CD4-positive, alpha-beta T cell treated with Interferon alpha-2 for 1 hour (primary cell): ENCODE measurements around the gene NACA.

Experiments
- DNase-seq, 2 donors: peaks; one replicate each; pipeline ENCODE4 v3.0.0-alpha.2; 2020 to 2022

Gene NACA

DNA sequence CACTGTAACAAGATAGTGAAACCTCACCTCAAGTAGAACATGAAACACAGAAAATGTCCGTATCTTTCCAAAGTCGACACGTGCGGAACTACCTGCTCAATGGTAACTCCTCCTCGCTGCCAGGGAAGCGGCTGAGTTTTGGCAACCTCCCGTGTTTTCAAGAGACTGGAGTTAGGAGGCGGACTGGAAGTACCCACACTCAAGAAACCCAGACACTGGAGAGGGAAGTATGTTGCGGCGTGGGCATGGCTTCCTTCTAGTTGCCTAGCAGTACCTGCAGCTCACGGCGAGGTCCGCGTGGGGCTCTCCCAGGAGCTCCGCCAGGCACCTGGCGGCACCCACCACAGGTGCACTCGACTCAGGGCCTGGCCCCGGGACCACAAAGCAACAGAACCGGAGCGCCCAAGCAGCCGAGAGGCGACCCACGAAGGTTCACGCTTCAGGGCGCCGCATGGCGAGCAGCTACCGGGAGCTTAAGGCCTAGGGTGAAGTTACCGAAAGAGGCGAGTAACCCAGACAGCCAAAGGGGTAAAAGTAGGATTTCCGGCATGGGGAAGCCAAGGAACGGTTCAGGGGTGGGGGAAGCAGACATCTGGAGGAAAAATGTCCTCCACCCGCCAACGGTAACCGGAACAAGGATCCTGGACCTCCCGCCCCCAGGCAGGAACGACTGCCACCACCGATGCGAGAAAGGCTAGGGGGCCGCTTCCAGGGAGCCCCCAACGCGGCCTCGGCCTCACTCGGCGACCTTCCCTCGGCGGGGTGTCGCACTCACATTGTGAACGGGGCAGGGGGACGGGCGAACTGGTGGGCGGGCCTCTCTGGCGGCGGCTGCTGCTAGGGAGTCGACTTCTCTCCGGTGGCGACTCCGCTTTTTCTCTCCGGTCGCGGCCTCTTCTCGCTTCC, 37.6 kb downstream of the NACA start:
- DNase-seq = peak; percentile 61 to 70

DNA sequence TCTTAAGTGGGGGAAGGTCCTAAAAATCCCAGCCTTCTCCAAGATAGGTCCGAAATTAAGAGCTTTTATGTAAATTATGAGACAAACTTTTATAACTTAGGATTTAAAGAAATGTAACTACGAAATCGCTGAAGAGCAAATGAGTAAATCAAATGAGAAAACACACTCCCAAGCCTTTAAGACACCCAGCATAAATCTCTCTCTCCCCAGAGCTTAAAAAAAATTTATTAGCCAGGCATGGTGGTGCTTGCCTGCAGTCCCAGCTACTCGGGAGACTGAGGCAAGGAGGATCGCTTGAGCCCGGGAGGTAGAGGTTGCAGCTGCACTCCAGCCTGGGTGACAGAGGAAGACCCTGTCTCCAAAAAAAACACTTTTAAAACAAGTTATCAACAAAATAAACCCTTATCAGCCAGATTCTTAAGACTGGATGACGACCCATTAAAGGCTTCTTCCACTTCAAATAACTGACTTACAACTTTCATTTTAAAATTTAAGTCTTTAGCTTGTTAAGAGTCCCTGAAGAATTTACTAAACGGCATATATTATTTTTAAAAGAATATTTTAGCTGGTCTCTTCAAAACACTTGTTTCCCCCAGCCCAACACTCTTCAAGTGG, 40.2 kb downstream of the NACA start:
- DNase-seq = peak in 1 of 2 donors; percentile 28

DNA sequence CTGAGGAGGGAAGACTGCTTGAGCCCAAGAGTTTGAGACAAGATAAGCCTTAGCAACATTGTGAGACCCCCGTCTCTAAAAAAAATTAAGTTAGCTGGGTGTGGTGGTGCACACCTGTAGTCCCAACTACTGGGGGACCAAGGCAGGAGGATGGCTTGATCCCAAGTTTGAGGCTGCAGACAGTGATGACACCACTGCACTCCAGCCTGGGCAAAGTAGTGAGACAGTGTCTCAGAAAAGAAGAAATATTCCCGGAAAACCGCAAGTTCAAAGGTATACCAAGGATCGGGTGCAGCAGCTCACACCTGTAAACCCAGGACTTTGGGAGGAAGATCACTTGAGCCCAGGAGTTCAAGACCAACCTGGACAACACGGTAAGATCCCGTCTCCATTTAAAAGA, 42.8 kb downstream of the NACA start:
- DNase-seq = no peak

DNA sequence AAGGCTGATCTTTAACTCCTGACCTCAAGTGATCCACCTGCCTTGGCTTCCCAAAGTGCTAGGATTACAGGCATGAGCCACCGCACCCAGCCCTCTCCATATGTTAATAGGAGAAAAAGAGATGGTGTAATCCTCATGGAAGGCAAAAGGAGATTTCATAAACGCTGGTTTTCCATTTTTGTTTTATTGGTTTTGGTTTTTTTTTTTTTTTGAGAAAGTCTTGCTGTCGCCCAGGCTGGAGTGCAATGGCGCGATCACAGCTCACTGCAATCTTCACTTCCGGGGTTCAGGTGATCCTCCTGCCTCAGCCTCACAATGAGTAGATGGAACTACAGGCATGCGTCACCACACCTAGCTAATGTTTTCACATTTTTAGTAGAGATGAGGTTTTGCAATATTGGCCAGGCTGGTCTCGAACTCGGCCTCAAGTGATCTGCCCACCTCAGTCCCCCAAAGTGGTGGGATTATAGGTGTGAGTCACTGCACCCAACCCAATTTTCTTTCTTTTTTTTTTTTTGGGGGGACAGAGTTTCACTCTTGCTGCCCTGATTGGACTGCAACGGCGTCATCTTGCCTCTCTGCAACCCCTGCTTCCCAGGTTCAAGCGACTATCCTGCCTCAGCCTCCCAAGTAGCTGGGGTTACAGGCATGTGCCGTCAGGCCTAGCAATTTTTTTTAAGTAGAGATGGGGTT, 45.1 kb downstream of the NACA start:
- peak in 1 of 2 donors; percentile 33 for DNase-seq

DNA sequence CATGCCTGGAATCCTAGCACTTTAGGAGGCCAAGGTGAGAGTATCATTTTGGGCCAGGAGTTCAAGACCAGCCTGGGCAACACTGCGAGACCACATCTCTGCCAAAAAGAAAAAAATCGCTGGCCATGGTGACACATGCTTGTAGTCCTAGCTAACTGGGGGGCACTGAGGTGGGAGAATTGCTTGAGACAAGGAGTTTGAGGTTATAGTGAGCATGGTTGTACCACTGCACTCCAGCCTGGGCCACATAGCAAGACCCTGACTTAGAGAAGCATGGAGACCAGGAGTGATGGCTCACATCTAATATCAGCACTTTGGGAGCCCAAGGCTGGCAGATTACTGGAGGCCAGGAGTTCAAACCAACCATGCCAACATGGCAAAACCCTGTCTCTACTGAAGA, 46.2 kb downstream of the NACA start:
- no peak for DNase-seq

DNA sequence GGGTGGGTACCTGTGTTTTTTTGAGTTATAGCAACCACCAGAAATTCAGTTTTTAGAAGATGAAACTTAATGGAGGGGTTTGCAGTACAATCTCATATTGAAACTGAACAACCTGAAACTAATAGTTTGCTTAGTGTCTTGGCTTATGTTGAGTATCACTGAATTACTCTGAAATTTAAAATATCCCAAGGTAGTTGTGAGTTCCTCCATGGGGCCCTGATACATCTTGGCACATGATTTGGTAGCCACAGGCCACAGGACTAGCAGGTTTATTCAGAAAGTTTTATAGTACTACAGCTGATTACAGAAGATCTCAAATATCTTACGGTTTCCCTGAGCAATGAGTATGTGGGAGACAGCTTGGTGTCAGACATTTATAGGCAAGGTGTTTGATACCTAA, 47.4 kb downstream of the NACA start:
- no peak for DNase-seq

DNA sequence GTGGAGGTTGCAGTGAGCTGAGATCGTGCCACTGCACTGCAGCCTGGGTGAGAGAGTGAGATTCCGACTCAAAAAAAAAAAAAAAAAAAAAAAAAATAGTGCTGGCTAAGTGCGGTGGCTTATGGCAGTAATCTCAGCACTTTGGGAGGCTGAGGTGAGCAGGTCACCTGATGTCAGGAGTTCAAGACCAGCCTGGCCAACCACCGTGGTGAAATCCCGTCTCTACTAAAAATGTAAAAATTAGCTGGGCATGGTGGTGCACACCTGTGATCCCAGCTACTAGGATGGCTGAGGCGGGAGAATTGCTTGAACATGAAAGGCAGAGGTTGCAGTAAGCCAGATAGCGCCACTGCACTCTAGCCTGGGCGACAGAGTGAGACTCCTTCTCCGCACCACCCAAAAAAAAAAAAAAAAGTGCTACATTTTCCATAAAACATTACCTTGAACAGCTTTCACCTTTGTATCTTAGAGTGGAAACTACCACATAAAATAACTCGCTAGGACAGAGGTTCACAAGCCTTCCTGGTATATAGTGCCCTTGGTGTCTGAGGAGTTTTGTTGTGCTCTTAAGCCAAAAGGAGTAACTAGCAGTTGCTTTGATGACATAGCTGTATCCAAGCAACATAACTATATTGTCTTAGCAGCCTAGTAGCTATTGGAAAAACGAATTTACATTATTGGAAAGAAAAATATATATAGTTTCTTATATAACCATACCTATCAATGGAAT, 48.1 kb downstream of the NACA start:
- DNase-seq = peak in 1 of 2 donors; percentile 31

DNA sequence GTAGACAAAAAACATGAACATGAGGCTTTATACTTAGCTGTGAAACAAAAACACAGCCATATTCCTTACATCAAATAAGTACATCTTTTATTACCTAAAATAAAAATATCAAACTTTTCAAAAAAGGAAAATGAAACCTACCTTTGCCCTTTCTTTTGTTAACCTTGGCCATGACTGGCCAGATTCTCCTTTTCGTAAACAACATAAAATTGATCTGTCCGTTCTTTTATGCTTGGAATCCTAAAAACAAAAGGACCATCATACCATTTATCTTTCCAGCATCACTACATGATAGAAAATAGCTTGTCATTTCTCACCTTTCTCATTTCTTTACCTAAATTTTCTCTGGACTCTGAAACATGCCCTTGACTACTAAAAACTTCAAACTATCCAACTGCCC, 53.5 kb downstream of the NACA start:
- no peak for DNase-seq

DNA sequence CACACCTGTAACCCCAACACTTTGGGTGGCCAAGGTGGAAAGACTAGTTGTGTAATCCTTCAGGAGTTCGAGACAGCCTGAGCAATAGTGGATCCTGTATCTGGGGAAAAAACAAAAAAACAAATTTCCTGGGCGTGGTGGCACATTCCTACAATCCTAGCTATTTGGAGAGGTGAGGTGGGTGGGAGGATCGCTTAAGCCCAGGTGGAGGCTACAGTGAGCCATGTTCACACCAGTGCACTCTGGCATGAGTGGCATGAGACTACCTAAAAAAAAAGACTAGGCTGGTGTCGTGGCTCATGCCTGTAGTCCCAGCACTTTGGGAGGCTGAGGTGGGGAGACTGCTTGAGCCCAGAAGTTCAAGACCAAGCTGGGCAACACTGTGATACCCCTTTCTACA, 54.3 kb downstream of the NACA start:
- DNase-seq = no peak

DNA sequence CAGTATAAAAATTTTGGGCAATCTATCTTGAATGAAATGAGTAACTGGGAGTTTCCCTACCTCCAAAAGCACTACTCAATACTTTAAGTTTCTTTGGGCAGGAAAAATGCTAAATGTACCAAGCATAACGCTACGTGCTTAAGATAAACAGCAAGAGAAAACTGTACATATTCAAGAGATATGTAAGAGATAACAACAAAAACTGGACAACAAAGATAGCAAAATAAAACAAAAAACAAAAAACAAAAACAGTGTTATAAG, 57.0 kb downstream of the NACA start:
- no peak for DNase-seq
